Fibroblast of villous mesenchyme (primary cell): ENCODE data around the gene PTPRC. TPM values are rescaled to one million over a fixed set of nuclear protein-coding genes. Genes with fewer than 3 reads are reported as not detected.

Experiments used
- DNase-seq: peaks from one replicate; pipeline ENCODE4 v3.0.0-alpha.2; 2010; ENCODE audit warnings: low read depth
- H3K4me3 ChIP-seq: 2 replicates; pipeline ENCODE4 v1.5.1; 2011; ENCODE audit warnings: low read depth, mild to moderate bottlenecking, low read length
- total RNA-seq: library from RNA; depleted of rRNA; stranded (reverse); fragments of >200 nt; gene quantifications from 2 replicates; pipeline ENCODE4 v1.2.3, GENCODE V29; 2012
- TF ChIP-seq, protein P1 (sequence below): IDR thresholded peaks from 2 replicates; pipeline ENCODE4 v1.5.1; 2012; ENCODE audit warnings: low read depth, mild to moderate bottlenecking, low read length; ENCODE audit not compliant: insufficient read depth

PTPRC gene
- total RNA-seq, 1 donor = 3.5 TPM

DNA sequence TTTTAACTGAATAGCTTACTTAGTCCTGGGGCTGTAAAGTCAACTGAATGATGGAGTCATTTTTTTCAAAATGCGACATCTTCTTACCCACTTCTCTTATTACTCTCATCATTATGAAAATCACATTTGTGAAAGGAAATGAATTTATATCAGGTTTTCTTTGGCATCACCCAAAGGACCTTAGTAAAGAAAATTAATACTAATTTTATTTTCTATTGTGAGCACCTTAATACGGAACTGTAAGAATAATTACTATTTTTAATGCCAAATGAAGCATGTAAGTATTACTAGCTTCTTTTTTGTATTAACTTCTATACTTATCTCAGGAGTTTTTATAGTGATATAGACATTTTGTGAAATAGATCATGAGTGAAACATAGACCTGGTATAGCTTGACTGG, 30.9 kb downstream of the PTPRC start:
- H3K4me3 ChIP-seq = no peak overlapping the region
- no peak for DNase-seq
- TF ChIP-seq, protein P1, sequence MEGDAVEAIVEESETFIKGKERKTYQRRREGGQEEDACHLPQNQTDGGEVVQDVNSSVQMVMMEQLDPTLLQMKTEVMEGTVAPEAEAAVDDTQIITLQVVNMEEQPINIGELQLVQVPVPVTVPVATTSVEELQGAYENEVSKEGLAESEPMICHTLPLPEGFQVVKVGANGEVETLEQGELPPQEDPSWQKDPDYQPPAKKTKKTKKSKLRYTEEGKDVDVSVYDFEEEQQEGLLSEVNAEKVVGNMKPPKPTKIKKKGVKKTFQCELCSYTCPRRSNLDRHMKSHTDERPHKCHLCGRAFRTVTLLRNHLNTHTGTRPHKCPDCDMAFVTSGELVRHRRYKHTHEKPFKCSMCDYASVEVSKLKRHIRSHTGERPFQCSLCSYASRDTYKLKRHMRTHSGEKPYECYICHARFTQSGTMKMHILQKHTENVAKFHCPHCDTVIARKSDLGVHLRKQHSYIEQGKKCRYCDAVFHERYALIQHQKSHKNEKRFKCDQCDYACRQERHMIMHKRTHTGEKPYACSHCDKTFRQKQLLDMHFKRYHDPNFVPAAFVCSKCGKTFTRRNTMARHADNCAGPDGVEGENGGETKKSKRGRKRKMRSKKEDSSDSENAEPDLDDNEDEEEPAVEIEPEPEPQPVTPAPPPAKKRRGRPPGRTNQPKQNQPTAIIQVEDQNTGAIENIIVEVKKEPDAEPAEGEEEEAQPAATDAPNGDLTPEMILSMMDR = no peak

DNA sequence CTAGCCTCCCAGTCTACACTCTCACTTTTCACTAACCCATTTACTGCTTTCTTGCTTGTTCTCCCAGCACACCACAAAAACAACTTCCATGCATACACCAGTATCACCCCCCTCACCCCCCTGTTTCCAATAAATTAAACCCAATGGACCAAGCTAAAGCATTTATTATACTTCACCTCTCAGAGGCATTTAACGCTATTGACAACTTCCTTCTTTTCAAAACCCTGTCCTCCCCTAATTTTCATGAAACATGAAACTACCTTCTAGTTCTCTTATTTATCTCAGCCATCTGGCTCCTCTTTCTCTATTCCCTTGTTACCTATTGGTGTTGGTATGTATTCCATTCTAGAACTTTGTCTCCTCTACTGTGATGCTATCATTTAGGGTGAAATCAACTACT, 32.3 kb downstream of the PTPRC start:
- TF ChIP-seq, protein P1 = no peak
- H3K4me3 ChIP-seq = no peak overlapping the region
- DNase-seq = no peak

DNA sequence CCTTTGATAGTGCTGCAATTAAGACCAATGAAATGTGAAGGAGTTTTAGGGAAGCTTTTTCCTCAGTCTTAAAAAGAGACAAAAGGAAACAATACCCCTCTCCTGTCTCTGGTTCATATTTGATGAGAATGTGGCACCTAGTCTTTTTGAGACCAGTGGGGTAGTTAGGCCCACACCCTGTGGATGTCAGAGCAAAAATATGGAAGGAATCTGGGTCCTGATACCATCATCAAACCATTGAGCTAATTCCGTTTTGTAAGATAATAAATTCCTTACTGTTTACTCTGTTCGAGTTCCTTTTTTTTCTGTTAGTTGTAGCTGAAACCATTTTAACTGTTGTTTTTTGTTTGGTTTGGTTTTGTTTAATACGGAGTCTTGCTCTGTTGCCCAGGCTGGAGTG, 33.3 kb downstream of the PTPRC start:
- TF ChIP-seq, protein P1 = no peak
- DNase-seq = peak; percentile 40
- H3K4me3 ChIP-seq = no peak overlapping the region

DNA sequence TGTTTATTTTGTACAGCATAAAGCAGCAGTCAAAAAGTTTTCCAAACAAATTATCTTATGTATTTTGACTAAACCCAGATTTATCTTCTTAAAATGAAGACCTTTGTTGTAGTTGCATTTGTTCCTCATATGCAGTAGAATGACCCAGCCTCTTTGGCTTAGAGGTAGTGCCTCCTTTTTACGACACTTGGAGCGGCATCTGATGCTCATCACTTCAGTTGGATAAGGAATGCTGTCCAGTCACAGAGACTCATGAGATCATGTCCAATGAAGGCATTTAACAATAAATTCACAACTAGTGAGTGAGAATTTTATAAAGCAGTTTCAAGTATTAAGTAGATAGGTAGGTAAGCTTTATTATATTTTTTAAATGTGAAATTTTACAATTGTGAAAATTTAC, 35.2 kb downstream of the PTPRC start:
- TF ChIP-seq, protein P1 = no peak
- DNase-seq = no peak
- no peak overlapping the region for H3K4me3 ChIP-seq

DNA sequence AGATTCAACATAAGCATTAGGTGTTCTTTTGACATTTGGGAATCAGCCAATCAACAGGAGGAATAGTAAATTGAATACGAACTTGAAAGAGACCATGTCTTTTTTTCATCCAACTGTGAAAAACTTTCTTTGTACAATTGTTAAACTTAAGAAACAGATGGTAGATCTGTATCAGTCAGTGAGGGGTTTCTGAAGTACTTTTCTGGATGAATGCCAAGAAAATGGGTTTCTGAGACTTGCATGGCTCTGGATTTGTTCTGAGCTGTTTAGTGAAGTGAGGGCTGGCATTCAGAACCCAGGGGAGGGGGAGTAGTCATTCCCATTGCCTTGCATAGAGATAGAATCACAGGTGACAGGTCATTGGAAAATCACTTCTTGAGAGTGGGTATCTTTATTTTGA, 37.4 kb downstream of the PTPRC start:
- no peak overlapping the region for H3K4me3 ChIP-seq
- DNase-seq = no peak
- TF ChIP-seq, protein P1 = no peak

DNA sequence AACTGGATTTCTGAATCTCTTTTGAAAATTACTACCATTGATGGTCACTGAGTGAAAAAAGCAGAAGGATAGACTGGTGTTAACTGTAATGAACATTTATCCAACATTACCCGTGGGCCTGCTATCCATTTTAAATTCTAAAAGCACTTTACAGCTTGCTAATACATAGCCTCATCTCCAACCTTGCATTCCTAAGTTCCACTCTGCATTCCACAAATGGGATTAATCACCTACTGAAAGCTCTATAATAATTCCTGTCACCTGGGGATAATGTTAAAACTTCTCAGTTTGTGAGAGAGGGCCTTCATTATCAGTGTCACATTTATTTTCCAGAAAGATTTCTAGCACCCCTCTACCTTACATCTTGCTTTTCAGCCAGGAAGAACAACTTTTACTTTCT, 38.2 kb downstream of the PTPRC start:
- TF ChIP-seq, protein P1 = no peak
- no peak for DNase-seq
- H3K4me3 ChIP-seq = no peak overlapping the region

DNA sequence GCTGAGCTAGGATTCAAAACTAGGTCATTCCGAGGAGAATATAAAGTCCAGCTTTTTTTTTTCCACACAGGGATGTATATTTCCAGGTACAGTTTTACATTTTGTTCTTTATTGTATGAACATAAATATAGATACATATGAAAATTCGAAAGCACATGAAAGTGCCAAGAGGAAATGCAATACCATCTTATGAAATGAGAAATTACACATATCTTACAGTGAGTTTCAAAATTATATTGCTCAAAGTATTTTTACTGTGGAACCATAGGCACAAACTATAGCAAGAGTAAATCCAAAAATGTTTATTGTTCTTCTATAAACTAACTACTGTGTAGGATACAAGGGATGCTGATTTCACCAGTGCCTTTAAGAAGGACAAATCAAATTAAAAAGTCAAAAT, 39.0 kb downstream of the PTPRC start:
- no peak overlapping the region for H3K4me3 ChIP-seq
- no peak for DNase-seq
- TF ChIP-seq, protein P1 = no peak
